HG03558 (cell line): ENCODE data around the gene ADCY9.

Source experiments
- ATAC-seq: cut with Tn5 transposase; IDR thresholded peaks from one replicate; pipeline ENCODE4 v1.9.1; 2021; ENCODE audit warnings: moderate number of reproducible peaks; ENCODE audit not compliant: unreplicated experiment; ENCODE audit errors: extremely low read depth

The ADCY9 gene

DNA sequence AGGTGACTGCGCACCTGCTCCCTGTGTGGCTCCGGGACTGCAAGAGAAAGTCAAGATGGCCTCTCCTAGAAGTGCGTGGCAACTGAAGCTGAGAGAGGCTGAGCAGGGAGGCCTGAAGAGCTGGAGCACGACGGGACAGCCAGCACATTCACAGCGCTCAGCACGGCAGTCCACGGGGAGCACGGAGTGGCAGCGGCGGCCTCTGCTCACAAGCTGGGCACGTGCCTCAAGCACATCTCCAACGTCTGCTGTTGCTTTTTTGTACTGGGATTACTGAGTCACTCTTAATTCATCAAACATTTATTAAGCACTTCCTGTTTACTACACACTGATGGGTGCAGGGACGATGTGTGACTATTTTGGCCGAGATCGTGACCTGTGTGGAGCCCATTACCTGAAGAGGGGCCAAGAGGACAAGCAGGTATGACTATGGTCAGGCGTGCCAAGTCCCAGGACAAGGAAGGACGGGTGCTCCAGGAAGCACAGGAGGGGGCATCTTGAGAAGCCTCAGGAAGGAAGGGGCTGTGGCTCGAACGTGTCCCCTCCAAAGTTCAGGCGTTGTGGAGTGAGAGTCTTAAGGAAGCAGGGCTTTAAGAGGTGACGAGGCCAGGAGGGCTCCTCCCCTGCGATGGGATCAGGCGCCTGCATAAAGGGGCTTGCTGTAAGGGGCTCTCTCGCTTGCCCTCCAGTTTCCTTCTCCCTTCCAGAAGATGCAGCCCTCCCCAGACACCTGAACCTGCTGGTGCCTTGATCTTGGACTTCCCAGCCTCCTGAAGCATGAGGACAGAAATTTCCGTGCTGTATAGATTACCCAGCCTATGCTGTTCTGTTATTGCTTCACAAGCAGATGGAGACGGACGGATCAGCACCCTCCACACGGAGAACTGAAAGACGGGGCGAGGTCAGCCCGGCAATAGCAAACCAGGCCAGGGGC, 105.8 kb downstream of the ADCY9 start:
- no peak for ATAC-seq

DNA sequence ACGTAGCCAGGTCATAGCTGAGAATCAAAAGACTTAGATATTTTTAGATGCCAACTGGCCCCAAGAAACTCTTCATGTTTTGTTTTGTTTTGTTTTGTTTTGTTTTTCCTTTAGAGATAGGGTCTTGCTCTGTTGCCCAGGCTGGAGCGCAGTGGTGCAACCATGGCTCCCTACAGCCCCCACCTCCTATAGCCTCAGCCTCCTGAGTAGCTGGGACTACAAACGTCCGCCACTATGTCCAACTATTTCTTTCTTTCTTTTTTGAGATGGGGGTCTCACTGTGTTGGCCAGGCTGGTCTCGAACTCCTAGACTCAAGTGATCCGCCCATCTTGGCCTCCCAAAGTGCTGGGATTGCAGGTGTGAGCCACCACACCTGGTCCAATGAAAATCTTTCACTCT, 107.1 kb downstream of the ADCY9 start:
- ATAC-seq, result no peak

DNA sequence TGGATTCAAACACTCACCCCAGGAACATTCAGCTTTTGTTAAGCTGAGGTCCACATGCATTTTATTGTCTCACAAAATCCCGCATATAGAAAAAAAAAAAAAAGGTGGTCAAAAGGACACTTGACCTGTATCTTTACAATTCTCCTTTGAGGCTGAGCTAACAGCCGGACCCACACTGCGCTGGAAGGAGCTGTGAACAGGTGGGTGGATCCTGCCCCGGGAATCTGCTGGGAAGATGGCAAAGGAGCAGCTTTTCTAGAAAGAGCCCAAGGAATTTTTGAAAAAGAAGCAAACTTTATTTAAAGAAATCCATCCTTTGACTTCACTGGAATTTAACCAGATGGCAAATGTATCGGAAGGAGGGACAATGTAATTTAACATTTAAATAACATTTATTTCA, 108.1 kb downstream of the ADCY9 start:
- ATAC-seq, result no peak

DNA sequence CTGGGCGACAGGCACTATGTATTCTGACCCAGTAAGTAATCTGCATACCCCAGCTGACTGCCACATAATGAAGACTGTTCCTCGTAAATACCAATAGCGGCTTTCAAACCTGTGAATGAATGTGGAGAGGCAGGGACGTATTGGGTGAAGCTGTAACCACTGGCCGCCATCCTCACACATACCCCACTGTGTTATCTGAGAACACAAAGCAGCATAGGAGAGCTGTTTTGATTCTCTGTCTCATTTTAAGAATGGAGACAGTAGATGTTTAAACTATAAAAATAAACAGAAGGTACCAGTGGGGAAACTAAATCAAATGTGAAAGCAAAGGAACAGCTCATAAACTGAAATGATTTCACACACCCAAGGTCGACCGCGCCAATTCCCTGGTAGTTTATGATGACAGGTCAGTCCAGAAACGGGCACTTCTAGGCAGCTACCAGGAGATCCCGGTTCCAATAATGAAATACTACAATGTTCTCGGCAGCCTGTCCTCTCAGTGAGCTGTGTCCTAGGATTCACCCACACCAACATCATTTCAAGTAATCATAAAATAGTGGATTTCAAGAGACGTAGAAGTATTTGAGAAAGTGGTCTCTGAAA, 109.7 kb downstream of the ADCY9 start:
- ATAC-seq, result no peak

DNA sequence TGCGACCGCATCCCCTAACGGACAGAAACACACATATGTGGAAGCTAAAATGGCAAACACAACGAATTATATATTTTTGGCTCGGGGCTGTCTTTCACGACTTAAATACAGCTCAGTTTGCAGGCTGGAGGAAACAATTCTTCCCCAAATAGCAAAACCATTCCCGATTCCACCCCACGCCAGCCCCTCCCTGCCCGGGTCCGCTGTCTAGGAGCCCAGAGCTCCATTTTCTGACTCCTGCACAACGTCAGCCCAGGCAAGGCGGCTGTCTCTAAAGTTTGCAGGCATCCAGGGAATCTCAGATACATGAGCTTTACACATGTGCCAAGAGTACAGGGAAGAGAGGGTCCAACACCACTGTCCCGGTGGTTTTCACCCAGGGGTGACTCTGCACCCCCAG, 110.5 kb downstream of the ADCY9 start:
- no peak for ATAC-seq

DNA sequence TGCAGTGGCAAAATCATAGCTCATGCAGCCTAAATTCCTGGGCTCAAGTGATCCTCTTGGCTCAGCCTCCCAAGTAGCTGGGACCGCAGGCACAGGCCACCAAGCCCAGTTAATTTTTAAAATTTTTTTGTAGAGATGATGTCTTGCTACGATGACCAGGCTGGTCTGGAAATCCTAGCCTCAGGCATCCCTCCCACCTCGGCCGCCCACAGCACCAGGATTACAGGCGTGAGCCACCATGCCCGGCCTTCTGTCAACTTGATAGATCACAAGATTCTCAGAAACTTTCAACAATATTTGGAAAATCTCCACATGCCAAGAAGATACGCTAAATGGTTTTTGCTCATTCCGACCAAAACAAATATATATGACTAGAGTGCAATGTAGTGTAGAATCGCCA, 111.0 kb downstream of the ADCY9 start:
- ATAC-seq, result no peak

DNA sequence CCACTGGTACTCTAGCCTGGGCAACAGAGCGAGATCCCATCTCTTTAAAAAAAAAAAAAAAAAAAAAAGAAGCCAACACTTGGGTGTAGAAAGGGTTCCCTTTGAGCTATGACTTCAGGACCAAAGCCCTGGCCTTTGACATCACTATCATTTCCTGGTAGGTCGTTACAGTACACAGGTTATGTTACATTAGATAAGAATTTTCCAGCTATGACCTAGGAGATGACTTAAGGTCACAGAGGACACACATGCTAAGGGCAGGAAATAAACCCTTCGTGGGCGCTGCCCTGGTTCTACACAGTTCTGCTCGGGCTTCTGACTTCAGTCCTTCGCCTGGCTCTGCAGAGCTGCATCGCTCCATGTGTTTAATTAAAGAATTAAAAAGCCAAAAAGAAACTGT, 112.0 kb downstream of the ADCY9 start:
- no peak for ATAC-seq

DNA sequence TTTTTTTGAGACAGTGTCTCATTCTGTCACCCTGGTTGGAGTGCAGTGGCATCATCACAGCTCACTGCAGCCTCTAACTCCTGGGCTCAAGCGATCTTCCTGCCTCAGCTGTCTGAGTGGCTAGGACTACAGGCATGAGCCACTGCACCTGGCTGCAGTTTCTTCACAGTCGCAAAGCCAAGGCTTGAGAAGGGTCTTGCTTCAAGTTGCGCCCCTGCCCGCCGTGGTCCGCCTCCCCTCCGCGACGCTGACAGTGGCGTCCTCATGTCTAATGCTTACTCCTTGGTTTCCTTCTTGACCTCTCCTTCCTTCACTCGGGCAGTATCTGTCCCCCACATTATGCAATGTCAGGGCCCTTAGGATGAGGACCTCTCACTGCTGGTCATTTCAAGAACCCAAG, 112.7 kb downstream of the ADCY9 start:
- no peak for ATAC-seq

DNA sequence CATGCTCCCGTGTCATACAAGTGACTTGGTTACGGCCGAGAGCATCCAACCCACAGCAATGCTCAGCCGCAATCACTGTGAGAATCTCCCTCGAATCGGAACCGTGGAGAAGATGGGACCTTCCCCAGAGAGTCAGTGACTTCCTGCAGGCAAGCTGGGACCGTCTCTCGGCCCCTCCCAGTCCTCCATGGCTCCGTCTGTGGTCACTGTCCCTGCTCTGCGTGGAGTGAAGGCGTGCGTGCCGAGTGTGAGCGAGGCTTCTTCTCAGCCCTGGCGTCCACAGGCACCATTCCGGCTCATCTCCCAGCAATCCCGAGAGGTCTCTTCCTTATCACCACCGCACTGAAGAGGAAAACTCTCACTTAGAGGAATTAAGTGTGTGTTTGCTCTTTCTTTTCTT, 113.1 kb downstream of the ADCY9 start:
- no peak for ATAC-seq

DNA sequence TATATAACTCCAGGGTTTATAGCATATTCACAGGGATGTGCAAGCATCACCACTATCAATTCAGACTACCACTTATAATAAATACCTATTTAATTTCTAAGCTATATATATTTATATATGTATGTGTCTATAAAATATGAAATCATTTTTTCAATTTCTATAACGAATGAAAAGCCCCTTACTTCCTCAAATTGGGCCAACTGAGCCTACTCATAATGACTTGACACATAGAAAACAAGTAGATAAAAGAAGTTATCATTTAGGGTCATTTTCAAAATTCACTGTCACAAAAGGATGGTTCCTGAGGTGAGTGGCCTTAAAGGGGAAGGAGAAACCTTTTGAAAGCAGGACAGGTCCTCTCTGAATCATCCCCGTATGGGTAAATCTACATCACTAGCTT, 114.1 kb downstream of the ADCY9 start:
- no peak for ATAC-seq

DNA sequence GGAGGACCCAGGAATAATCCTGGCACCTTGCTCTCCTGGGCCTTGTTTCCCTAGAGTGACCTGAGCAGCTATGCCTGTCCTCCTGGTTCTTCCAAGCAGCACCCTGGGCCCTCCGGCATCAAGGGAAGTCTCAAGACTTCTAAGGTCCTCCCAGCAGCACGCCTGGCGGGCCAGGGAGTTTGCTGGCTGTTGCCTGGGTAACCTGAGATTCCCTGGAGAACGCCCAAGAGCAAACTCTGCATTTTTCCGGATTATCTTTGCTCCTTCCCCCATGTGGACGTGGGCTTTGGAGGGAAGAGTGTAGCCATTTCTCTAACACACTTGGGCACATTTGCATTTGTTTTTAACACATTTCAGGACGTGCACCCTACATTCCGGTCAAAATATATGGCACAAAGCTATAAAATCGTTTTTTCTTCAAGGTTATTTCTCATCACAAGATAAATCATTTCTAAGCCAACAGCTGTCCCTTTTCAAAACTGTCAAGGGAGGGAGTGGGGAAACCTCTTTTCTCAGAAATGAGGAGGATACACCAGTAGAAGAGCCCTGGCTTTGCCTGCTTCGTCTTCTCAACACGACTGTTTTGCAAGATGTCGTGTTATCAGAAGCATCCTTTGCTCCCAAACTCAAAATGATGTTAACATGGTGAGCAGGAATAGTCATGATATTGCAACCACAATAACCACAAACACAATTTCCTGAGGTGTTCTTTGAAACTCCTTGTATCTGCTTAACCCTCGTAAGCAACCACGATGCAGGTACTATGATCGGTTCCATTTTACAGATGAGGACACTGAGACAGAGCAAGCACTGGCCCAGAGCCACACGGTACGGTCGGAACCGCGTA, 116.5 kb downstream of the ADCY9 start:
- ATAC-seq, result no peak

DNA sequence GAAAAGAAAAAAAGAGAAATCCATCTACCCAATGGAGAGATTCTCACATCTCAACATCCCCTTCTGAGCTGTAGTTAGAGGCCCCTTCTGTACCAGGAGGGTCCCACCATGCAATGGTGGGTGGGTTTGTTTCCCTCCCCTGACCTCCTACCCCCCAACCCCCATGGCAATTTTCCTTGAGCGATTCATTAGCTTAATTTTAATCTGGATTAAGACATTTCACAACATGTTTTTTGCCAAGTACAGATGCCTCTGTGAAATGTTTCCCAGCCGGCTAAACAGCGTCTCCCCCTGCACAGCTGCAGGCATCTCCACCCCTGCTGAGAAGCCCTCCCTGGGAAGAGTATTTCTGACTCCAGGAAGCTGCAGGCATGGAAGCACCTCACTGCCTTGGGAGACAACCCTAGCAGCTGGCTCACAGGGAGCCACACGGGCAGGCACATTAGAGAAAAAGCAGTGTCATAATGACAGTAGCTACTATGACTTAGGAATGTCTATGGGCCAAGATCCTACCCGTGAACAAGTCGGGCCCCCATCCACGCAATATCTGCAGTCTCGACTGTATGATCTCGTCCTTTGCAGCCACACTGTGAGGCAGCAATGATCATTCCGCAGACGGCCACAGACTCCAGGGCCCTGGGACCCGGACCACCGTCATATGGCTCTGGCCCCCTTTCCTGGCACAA, 117.3 kb downstream of the ADCY9 start:
- ATAC-seq, result no peak

DNA sequence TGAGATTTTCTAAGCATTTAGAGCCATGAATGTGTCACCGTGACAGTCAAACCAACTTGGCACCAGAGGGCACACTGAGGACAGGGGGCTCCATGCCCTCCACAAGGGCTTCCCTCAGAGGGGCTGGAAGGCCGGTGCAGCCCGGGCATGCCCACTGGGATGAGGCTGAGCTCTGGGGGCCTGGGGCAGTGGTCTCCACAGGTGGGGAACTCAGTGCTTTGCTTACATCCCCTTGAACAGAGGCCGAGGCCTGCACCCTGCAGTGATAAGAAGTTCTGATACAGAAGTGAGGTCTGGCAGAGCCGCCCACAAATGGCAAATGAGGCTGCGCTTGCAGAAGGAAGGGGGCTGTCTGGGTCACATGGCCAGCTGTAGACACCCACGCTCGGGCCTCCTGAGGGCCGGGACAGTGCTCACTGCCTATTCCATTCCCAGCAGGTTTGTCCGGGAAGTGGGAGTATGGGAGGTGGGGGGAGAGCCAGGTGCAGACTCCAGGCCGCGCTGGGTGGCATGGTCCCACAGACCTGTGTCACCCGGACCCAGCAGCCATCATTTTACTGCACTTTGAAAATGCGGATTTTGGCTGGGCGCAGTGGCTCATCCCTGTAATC, 118.9 kb downstream of the ADCY9 start:
- no peak for ATAC-seq

DNA sequence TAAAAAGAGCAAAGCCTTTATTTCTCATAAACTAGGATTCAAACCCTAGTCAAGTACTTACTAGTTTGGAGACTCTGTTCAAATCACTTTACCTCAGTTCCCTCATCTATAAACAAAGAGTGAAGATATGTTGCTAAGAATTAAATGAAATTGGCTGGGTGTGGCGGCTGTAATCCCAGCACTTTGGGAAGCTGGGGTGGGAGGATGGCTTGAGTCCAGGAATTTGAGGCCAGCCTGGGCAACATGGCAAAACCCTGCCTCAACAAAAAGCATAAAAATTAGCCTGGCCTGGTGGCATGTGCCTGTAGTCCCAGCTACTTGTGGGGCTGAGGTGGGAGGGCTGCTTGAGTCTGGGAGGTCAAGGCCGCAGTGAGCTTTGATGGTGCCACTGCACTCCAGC, 121.2 kb downstream of the ADCY9 start:
- no peak for ATAC-seq

DNA sequence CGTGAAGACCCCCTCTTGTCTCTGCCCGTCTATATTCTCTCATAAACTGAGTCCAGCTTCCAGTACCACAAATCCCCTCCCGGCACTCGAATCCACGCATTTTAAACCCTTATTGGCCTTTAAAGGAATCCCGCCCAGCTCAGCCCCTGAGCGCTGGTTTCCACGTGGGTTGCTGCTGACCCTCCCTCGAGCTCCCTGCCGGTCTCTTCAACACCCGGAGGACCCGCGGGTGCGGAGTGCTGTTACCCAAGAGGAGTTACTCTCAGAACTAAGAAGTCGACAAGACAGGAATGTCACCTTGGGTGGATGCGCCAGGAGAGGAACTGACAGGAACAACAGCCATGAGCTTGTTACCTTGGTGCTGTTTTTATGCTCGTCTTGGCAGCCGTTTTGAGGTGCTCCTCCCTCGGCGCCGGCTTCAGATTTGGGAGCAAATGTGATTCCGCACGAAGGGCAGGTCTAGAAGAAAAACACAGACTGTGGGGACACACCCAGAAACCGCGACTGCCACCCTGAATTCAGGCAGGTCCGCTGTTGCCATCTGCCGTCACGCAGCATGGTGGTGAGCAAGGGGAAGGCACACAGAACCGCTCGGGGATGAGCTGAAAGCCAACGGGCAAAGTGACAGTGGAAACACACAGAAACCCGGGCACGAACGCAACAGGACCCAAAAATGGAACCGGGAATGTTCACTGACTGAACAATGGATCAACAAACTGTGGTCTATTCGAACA, 123.0 kb downstream of the ADCY9 start:
- ATAC-seq, result no peak

DNA sequence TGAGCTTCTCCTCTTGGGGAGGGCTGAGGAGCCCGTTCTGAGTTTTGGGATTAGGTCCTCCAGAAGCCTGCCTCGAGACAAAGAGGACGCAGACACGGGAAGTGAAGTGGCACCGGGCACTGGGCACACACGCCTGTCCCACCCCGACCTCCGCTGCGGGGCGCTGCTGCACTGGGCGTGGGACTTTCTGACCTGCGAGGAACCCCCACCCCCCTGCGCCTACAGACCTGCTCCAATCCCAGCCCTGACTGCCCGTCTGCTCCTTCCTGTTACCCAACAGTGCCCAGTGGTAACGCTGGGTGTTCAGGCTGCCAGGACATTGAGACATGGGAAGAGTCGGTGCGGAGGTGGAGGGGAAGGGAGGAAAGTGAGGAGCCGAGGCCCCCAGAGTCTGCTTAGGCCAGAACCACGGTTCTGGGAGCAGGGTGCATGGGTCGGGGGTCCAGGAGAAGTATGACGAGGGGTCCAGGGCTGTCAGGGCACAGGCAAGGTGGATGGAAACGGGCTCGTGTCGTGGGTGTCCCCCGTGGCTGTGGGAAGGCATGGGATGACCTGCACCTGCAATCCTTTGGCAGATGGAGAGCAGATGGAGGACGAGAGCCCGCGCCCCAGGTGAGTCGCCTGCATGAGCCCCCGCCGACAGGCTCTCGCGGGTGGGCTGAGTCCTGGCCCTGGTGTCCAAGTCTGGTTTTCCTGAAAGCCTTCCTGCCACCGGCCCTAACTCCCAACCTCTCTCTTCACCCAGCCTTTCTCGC, 123.8 kb downstream of the ADCY9 start:
- no peak for ATAC-seq

DNA sequence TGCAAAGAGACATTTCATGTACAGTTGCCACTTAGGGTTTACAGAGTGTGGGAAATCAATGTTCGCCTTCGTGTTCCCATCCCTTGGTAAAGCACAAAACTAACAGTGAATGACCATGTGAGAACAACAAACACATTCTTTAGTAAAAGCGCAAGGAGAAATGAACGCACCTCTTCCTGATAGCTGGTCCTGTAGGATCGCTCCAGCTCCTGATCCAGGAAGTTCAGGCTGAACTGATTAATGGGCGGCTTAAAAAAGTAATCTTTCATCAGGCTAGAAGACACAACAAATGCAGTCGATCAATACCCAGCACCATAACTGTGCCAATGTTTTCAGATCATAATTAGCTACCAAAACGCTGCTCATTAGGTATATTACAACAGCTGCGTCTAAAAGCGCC, 127.4 kb downstream of the ADCY9 start:
- no peak for ATAC-seq

DNA sequence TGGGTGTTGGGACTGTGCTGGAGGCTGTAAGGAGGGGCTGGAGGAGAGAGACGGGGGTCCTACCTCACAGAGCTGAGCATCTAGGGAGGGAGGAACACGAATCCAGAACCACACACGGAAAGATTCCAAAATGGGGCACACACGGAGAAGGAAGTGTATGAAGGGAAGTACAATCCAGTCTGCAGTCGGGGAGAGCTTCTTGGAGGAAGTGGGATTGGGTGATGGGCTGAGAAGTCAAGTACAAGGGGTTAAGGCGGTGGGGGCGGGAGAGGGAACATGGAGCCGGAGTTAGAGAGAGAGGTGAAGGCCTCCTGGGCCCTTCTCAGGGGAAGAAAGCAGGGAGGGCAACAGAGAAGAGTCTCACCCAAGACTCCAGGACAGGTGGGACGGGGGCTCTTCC, 128.2 kb downstream of the ADCY9 start:
- no peak for ATAC-seq

DNA sequence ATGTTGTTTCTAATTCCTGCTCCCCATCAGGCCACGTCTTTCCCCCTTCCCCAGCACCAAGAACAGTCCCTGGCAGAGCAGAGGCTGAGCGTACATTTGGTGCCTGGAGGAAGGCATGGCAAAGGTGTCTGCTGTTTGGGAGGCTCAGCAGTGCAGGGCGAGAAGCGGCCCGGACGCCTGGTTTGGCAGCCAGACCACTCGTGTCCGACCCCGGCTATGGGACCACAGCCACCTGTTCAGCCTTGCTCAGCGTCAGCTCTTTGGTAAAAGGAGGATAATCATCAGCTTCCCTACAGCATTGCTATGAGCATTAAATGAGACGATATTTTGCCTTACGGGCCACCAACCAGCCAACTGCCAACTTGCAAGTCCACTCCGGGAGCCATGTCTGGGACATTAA, 129.0 kb downstream of the ADCY9 start:
- ATAC-seq, result no peak
